ENCODE data around the gene C1orf21.

The C1orf21 gene

GRCh38 chr1:184465489-184466146, 78.8 kb downstream of the C1orf21 start:
- no peaks in the 10 kb centered on the region for H3K36me3 ChIP-seq (ENCODE audit: insufficient read depth, low read length)
- H3K4me3 ChIP-seq (ENCODE audit: low read length, poor library complexity, severe bottlenecking) = no peak overlapping the region
- no peaks in the 10 kb centered on the region for H3F3A ChIP-seq (ENCODE audit: low read depth)
- no peaks in the 10 kb centered on the region for H3K79me2 ChIP-seq (ENCODE audit: insufficient read depth, low read length)
- peak; percentile 22 for TF ChIP-seq CTCF (conservative IDR thresholded peaks at IDR 0.05; ENCODE audit: low read length)
- TF ChIP-seq EZH2phosphoT487 (IDR thresholded peaks at IDR 0.05; ENCODE audit: borderline replicate concordance) = no peak
- no peak overlapping the region for H3K9ac ChIP-seq (ENCODE audit: low read depth, low read length, poor library complexity, severe bottlenecking)
- H3K27me3 ChIP-seq (ENCODE audit: insufficient read depth, low read length, poor library complexity, severe bottlenecking) = no peaks in the 10 kb centered on the region
- no peaks in the 10 kb centered on the region for H4K20me1 ChIP-seq (ENCODE audit: insufficient read depth, low read length, poor library complexity, severe bottlenecking)
- no peak overlapping the region for H2AFZ ChIP-seq (ENCODE audit: low read length)
- no peak overlapping the region for H3K4me2 ChIP-seq (ENCODE audit: low read depth, low read length, poor library complexity, severe bottlenecking)
- H3K9me2 ChIP-seq (replicated peaks; ENCODE audit: low read depth, low read length) = no peaks in the 10 kb centered on the region
- no peaks in the 10 kb centered on the region for H3K4me1 ChIP-seq (ENCODE audit: insufficient read depth, low read length, poor library complexity, severe bottlenecking)
- H3K9me3 ChIP-seq (ENCODE audit: insufficient read depth, low read depth, low read length) = no peaks in the 10 kb centered on the region

GRCh38 chr1:184467295-184467694, 80.5 kb downstream of the C1orf21 start:
- TF ChIP-seq CTCF (conservative IDR thresholded peaks at IDR 0.05; ENCODE audit: low read length) (no peak), EZH2phosphoT487 (IDR thresholded peaks at IDR 0.05; ENCODE audit: borderline replicate concordance) (no peak)

GRCh38 chr1:184469396-184469795, 82.6 kb downstream of the C1orf21 start:
- H3K9me2 ChIP-seq (replicated peaks; ENCODE audit: low read depth, low read length) = no peaks in the 10 kb centered on the region
- no peaks in the 10 kb centered on the region for H3K9me3 ChIP-seq (ENCODE audit: insufficient read depth, low read depth, low read length)
- H3K79me2 ChIP-seq (ENCODE audit: insufficient read depth, low read length) = no peaks in the 10 kb centered on the region

More at GRCh38 chr1:184467295-184467694, 80.5 kb downstream of the C1orf21 start:
- Histone ChIP-seq H3K27me3 (ENCODE audit: insufficient read depth, low read length, poor library complexity, severe bottlenecking) (no peaks in the 10 kb centered on the region), H3K79me2 (ENCODE audit: insufficient read depth, low read length) (no peaks in the 10 kb centered on the region), H2AFZ (ENCODE audit: low read length) (no peak overlapping the region), H3K4me1 (ENCODE audit: insufficient read depth, low read length, poor library complexity, severe bottlenecking) (no peaks in the 10 kb centered on the region), H3K36me3 (ENCODE audit: insufficient read depth, low read length) (no peaks in the 10 kb centered on the region), H3K9ac (ENCODE audit: low read depth, low read length, poor library complexity, severe bottlenecking) (no peak overlapping the region), H3K4me2 (ENCODE audit: low read depth, low read length, poor library complexity, severe bottlenecking) (no peak overlapping the region), H3K4me3 (ENCODE audit: low read length, poor library complexity, severe bottlenecking) (no peak overlapping the region), H3K9me2 (replicated peaks; ENCODE audit: low read depth, low read length) (no peaks in the 10 kb centered on the region), H3F3A (ENCODE audit: low read depth) (no peaks in the 10 kb centered on the region), H3K9me3 (ENCODE audit: insufficient read depth, low read depth, low read length) (no peaks in the 10 kb centered on the region), H4K20me1 (ENCODE audit: insufficient read depth, low read length, poor library complexity, severe bottlenecking) (no peaks in the 10 kb centered on the region)

More at GRCh38 chr1:184469396-184469795, 82.6 kb downstream of the C1orf21 start:
- Histone ChIP-seq H3K4me3 (ENCODE audit: low read length, poor library complexity, severe bottlenecking) (no peak overlapping the region), H4K20me1 (ENCODE audit: insufficient read depth, low read length, poor library complexity, severe bottlenecking) (no peaks in the 10 kb centered on the region), H3K27me3 (ENCODE audit: insufficient read depth, low read length, poor library complexity, severe bottlenecking) (no peaks in the 10 kb centered on the region), H3F3A (ENCODE audit: low read depth) (no peaks in the 10 kb centered on the region), H2AFZ (ENCODE audit: low read length) (no peak overlapping the region), H3K4me2 (ENCODE audit: low read depth, low read length, poor library complexity, severe bottlenecking) (no peak overlapping the region), H3K36me3 (ENCODE audit: insufficient read depth, low read length) (no peaks in the 10 kb centered on the region), H3K9ac (ENCODE audit: low read depth, low read length, poor library complexity, severe bottlenecking) (no peak overlapping the region), H3K4me1 (ENCODE audit: insufficient read depth, low read length, poor library complexity, severe bottlenecking) (no peaks in the 10 kb centered on the region)
- TF ChIP-seq EZH2phosphoT487 (IDR thresholded peaks at IDR 0.05; ENCODE audit: borderline replicate concordance) (no peak), CTCF (conservative IDR thresholded peaks at IDR 0.05; ENCODE audit: low read length) (no peak)
